Inflammatory macrophage treated with lipopolysaccharide for 1 hour (primary cell): ENCODE results near the gene HECW1.

Experiments
- DNase-seq, 2 donors: peaks; one replicate each; pipeline ENCODE4 v3.0.0-alpha.2; 2020 to 2022

Gene HECW1

GRCh38 chr7:43385309-43385680 is 272.8 kb downstream of the HECW1 start:
- no peak for DNase-seq

- DNase-seq: no peak
These were observed 273.4 kb downstream of the HECW1 start for GRCh38 chr7:43385856-43386255.

GRCh38 chr7:43387932-43388331 is 275.5 kb downstream of the HECW1 start:
- DNase-seq: no peak

- no peak for DNase-seq
These were observed 278.1 kb downstream of the HECW1 start for GRCh38 chr7:43390576-43390975.

GRCh38 chr7:43391518-43391917 is 279.1 kb downstream of the HECW1 start:
- DNase-seq: no peak

GRCh38 chr7:43392638-43393330 is 280.3 kb downstream of the HECW1 start:
- DNase-seq: no peak

- DNase-seq: no peak
These were observed 282.1 kb downstream of the HECW1 start for GRCh38 chr7:43394441-43395130.

GRCh38 chr7:43395351-43395750 is 282.9 kb downstream of the HECW1 start:
- DNase-seq: no peak

GRCh38 chr7:43396187-43396740 is 283.8 kb downstream of the HECW1 start:
- no peak for DNase-seq

- DNase-seq: no peak
These were observed 286.4 kb downstream of the HECW1 start for GRCh38 chr7:43398831-43399230.

- DNase-seq: no peak
These were observed 293.5 kb downstream of the HECW1 start for GRCh38 chr7:43405948-43406347.

GRCh38 chr7:43406961-43407360 is 294.5 kb downstream of the HECW1 start:
- DNase-seq: no peak

GRCh38 chr7:43408981-43409380 is 296.5 kb downstream of the HECW1 start:
- DNase-seq: no peak

GRCh38 chr7:43417455-43417854 is 305.0 kb downstream of the HECW1 start:
- no peak for DNase-seq

GRCh38 chr7:43430411-43430810 is 318.0 kb downstream of the HECW1 start:
- DNase-seq: no peak

GRCh38 chr7:43431020-43431595 is 318.7 kb downstream of the HECW1 start:
- no peak for DNase-seq

GRCh38 chr7:43433639-43434038 is 321.2 kb downstream of the HECW1 start:
- no peak for DNase-seq

- DNase-seq: no peak
These were observed 324.6 kb downstream of the HECW1 start for GRCh38 chr7:43437001-43437400.

- no peak for DNase-seq
These were observed 326.5 kb downstream of the HECW1 start for GRCh38 chr7:43438897-43439479.

- DNase-seq: peak; percentile 13 to 56
These were observed 327.4 kb downstream of the HECW1 start for GRCh38 chr7:43439631-43440401.

- DNase-seq: no peak
These were observed 329.0 kb downstream of the HECW1 start for GRCh38 chr7:43441231-43442130.

- DNase-seq: no peak
These were observed 330.9 kb downstream of the HECW1 start for GRCh38 chr7:43443381-43443780.
